NCI-H1105 treated with DMSO at 0.1 percent for 48 hours (cell line): ENCODE data around the gene CD247.
A peak's percentile ranks its signal among the peaks of the same experiment; 100 is the strongest.

Experiments used
- DNase-seq: peaks from one replicate; lab custom pipeline; 2025; lab: John Stamatoyannopoulos, UW

Gene CD247

GRCh38 chr1:167463080-167463479 lies 55.2 kb downstream of the CD247 start:
- no peak for DNase-seq

GRCh38 chr1:167462341-167462740 lies 56.0 kb downstream of the CD247 start:
- no peak for DNase-seq

GRCh38 chr1:167460836-167461235 lies 57.5 kb downstream of the CD247 start:
- no peak for DNase-seq

- no peak for DNase-seq
Observed at GRCh38 chr1:167457936-167458584, 60.3 kb downstream of the CD247 start.

- DNase-seq = no peak
Observed at GRCh38 chr1:167456926-167457325, 61.4 kb downstream of the CD247 start.

GRCh38 chr1:167456524-167456923 lies 61.8 kb downstream of the CD247 start:
- no peak for DNase-seq

GRCh38 chr1:167455786-167456446 lies 62.4 kb downstream of the CD247 start:
- DNase-seq = no peak

- peak; percentile 54 for DNase-seq
Observed at GRCh38 chr1:167454894-167455785, 63.2 kb downstream of the CD247 start.

- no peak for DNase-seq
Observed at GRCh38 chr1:167454304-167454893, 63.9 kb downstream of the CD247 start.

- no peak for DNase-seq
Observed at GRCh38 chr1:167453123-167453522, 65.2 kb downstream of the CD247 start.

- DNase-seq = no peak
Observed at GRCh38 chr1:167452483-167452882, 65.8 kb downstream of the CD247 start.

GRCh38 chr1:167450843-167451242 lies 67.5 kb downstream of the CD247 start:
- DNase-seq = no peak

- DNase-seq = no peak
Observed at GRCh38 chr1:167447521-167448136, 70.7 kb downstream of the CD247 start.

GRCh38 chr1:167446966-167447365 lies 71.4 kb downstream of the CD247 start:
- no peak for DNase-seq

- no peak for DNase-seq
Observed at GRCh38 chr1:167443757-167444156, 74.6 kb downstream of the CD247 start.

GRCh38 chr1:167442854-167443565 lies 75.3 kb downstream of the CD247 start:
- DNase-seq = no peak

- DNase-seq = peak; percentile 76
Observed at GRCh38 chr1:167442142-167442848, 76.0 kb downstream of the CD247 start.

GRCh38 chr1:167441222-167441621 lies 77.1 kb downstream of the CD247 start:
- DNase-seq = no peak

- DNase-seq = no peak
Observed at GRCh38 chr1:167440776-167441175, 77.6 kb downstream of the CD247 start.

GRCh38 chr1:167440345-167440744 lies 78.0 kb downstream of the CD247 start:
- no peak for DNase-seq
